Suprapubic skin (tissue), 4 donors: ENCODE measurements around the gene CCDC190. TPM values are rescaled to one million over a fixed set of nuclear protein-coding genes. Genes with fewer than 3 reads are reported as not detected.

Source experiments
- DNase-seq, 2 donors: peaks; one replicate each; pipeline ENCODE4 v3.0.0-alpha.2; 2019; ENCODE audit warnings: low spot score in 2 of 2
- H3K27ac ChIP-seq: fragments of 200-600 bp; sonication (generic); one replicate; pipeline ENCODE4 v1.5.1; 2019
- H3K27me3 ChIP-seq: fragments of 200-600 bp; sonication (generic); one replicate; pipeline ENCODE4 v1.5.1; 2019
- H3K36me3 ChIP-seq: fragments of 200-600 bp; sonication (generic); one replicate; pipeline ENCODE4 v1.5.1; 2019
- H3K4me1 ChIP-seq: fragments of 200-600 bp; sonication (generic); one replicate; pipeline ENCODE4 v1.5.1; 2019
- H3K4me3 ChIP-seq: fragments of 200-600 bp; sonication (generic); one replicate; pipeline ENCODE4 v1.5.1; 2019; ENCODE audit warnings: mild to moderate bottlenecking
- H3K9me3 ChIP-seq: fragments of 200-600 bp; sonication (generic); one replicate; pipeline ENCODE4 v1.5.1; 2019
- CTCF ChIP-seq, 2 donors: fragments of 200-600 bp in 1 of 2; fragments of 450-650 bp in 1 of 2; sonication (generic) in 1 of 2; IDR thresholded peaks; one replicate each; pipeline ENCODE4 v1.5.1; 2016 to 2019; ENCODE audit warnings: antibody characterized with exemption in 2 of 2, mild to moderate bottlenecking in 1 of 2, moderate library complexity in 1 of 2
- EP300 ChIP-seq: sonication (generic); formaldehyde crosslinking; IDR thresholded peaks from one replicate; pipeline ENCODE4 v1.6.1; 2017; ENCODE audit warnings: antibody characterized with exemption
- POLR2A ChIP-seq, 2 donors: fragments of 450-650 bp; IDR thresholded peaks; one replicate each; pipeline ENCODE4 v1.6.1; 2017; ENCODE audit warnings: antibody characterized with exemption in 2 of 2, mild to moderate bottlenecking in 2 of 2, moderate library complexity in 2 of 2
- POLR2AphosphoS5 ChIP-seq, 3 donors: sonication (generic); formaldehyde crosslinking; IDR thresholded peaks; one replicate each; pipeline ENCODE4 v1.6.1; 2017; ENCODE audit warnings: antibody characterized with exemption in 3 of 3
- WGBS: methylation state at CpG from one replicate; pipeline ENCODE4 v1.1.5; 2018; 5-methylcytosine and 5-hydroxymethylcytosine counted together
- total RNA-seq, 4 donors: library from RNA; depleted of rRNA; stranded (reverse); fragments of >200 nt; gene quantifications; one replicate each; pipeline ENCODE4 v1.1.0, GENCODE V29; 2016

CCDC190 gene
- total RNA-seq: not detected

- Histone ChIP-seq H3K4me3 (no peak within 1 kb of the TSS), H3K27me3 (no peaks in the 10 kb centered on the region), H3K9me3 (no peaks in the 10 kb centered on the region), H3K36me3 (no peaks in the 10 kb centered on the region), H3K4me1 (no peaks in the 10 kb centered on the region), H3K27ac (no peak within 1 kb of the TSS)
- WGBS: 71% methylated on average over 4 of the region's 4 CpGs
- no peak for TF ChIP-seq POLR2A (IDR thresholded peaks at IDR 0.05)
- TF ChIP-seq EP300: no peak
- TF ChIP-seq CTCF (IDR thresholded peaks at IDR 0.05): no peak
- no peak for TF ChIP-seq POLR2AphosphoS5 (IDR thresholded peaks at IDR 0.05)
- DNase-seq: no peak
Measured at GRCh38 chr1:162861101-162861500, at the start of gene CCDC190. Gene CCDC190 (minus strand): TSS chr1:162861175. CDS start chr1:162859646, 1,529 bp downstream.

- Histone ChIP-seq H3K27me3 (no peaks in the 10 kb centered on the region), H3K27ac (no peak overlapping the region), H3K4me3 (no peak overlapping the region), H3K36me3 (no peaks in the 10 kb centered on the region), H3K4me1 (no peaks in the 10 kb centered on the region), H3K9me3 (peaks cover 5% of the 10 kb centered on the region)
- 91% methylated on average over 2 of the region's 2 CpGs for WGBS
- no peak for DNase-seq
- TF ChIP-seq EP300 (no peak), CTCF (IDR thresholded peaks at IDR 0.05) (no peak), POLR2AphosphoS5 (IDR thresholded peaks at IDR 0.05) (no peak), POLR2A (IDR thresholded peaks at IDR 0.05) (no peak)
Measured at GRCh38 chr1:162910161-162910560, 49.2 kb upstream of the CCDC190 start.

GRCh38 chr1:162908780-162909179 is 47.8 kb upstream of the CCDC190 start:
- 64% methylated on average over 2 of the region's 2 CpGs for WGBS
- Histone ChIP-seq H3K4me1 (peaks cover 4% of the 10 kb centered on the region), H3K4me3 (no peak overlapping the region), H3K27ac (no peak overlapping the region), H3K27me3 (no peaks in the 10 kb centered on the region), H3K36me3 (no peaks in the 10 kb centered on the region), H3K9me3 (peaks cover 5% of the 10 kb centered on the region)
- no peak for TF ChIP-seq POLR2AphosphoS5 (IDR thresholded peaks at IDR 0.05)
- TF ChIP-seq POLR2A (IDR thresholded peaks at IDR 0.05): no peak
- no peak for TF ChIP-seq EP300
- no peak for TF ChIP-seq CTCF (IDR thresholded peaks at IDR 0.05)
- DNase-seq: no peak

GRCh38 chr1:162908236-162908635 is 47.3 kb upstream of the CCDC190 start:
- H3K36me3 ChIP-seq: no peaks in the 10 kb centered on the region
- TF ChIP-seq POLR2A (IDR thresholded peaks at IDR 0.05): no peak
- no peak for TF ChIP-seq POLR2AphosphoS5 (IDR thresholded peaks at IDR 0.05)
- TF ChIP-seq EP300: no peak
- no peak for TF ChIP-seq CTCF (IDR thresholded peaks at IDR 0.05)
- H3K4me3 ChIP-seq: no peak overlapping the region
- no peak for DNase-seq
- no peak overlapping the region for H3K27ac ChIP-seq
- H3K4me1 ChIP-seq: peaks cover 4% of the 10 kb centered on the region
- H3K9me3 ChIP-seq: peaks cover 5% of the 10 kb centered on the region
- H3K27me3 ChIP-seq: no peaks in the 10 kb centered on the region
- 51% methylated on average over 2 of the region's 2 CpGs for WGBS

- no peak for DNase-seq
- Histone ChIP-seq H3K27me3 (no peaks in the 10 kb centered on the region), H3K27ac (no peak overlapping the region), H3K4me1 (peaks cover 4% of the 10 kb centered on the region), H3K36me3 (no peaks in the 10 kb centered on the region), H3K4me3 (no peak overlapping the region), H3K9me3 (no peaks in the 10 kb centered on the region)
- TF ChIP-seq POLR2A (IDR thresholded peaks at IDR 0.05) (no peak), CTCF (IDR thresholded peaks at IDR 0.05) (no peak), EP300 (no peak), POLR2AphosphoS5 (IDR thresholded peaks at IDR 0.05) (no peak)
- 76% methylated on average over 2 of the region's 2 CpGs for WGBS
Measured at GRCh38 chr1:162906485-162906884, 45.5 kb upstream of the CCDC190 start.
